Hematopoietic multipotent progenitor cell treated with erythropoietin and hydrocortisone succinate and interleukin-3 and kit ligand, for 15 days (in vitro differentiated cells): Measurements from ENCODE around the gene CTDSP2.
"Not testable (repeated sequence)": the region's sequence is repeated elsewhere in the genome, so short reads cannot be mapped to it uniquely, and the experiment has no call there.

Source experiments
- DNase-seq: peaks from one replicate; pipeline ENCODE4 v3.0.0-alpha.2; 2015; ENCODE audit warnings: low spot score

CTDSP2 gene

DNA sequence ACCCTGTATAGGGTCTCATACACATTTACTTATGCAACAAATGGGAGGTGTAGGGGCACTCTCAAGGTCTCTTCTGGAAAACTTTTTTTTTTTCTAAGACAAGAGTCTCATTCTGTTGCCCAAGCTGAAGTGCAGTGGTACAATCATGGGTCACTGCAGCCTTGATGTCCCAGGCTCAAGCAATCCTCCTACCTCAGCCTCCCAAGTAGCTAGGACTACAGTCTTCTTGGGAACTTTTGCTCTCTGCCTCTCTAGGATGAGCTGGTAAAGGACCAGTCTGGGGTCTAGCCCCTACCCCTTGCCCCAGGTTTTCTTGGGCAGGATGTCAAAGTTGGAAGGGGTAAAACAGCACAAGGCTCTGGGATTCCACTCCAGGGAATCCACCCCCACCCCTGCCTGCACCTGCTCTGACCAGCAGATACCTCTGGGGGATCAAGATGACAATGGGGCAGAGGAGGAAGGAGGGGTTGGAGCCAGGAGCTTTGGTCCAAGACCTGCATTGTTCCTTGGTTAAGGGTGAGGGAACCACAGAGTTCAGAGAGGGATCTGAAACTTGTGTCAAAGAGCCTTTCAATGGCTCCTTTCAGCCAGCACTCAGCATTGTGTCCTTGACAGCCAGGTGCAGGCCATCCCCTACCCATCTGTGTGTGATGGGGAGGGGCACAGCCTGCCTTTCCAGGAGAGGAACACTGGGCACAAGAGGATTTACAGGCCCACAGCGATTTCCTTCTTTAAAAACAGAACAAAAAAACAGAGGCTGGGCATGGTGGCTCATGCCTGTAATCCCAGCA, 12.2 kb downstream of the CTDSP2 start:
- DNase-seq = no peak

DNA sequence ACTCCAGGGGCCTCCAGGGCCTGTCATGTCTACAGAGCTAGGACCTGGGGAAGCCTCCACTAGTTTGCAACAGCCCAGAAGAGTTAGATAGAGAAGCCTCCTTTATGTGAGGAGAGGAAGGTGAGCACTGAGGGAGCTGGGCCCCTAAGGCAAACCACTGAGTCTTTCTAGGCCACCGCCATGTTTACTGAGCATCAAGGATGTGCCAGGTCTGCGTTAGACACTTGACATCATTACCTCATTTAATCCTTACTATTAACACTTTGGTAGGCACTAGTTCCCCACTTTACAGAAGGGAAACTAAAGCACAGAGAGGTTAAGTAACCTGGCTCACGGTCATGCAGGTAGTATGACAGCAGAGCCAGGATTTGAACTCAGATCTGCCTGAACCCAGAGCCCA, 12.9 kb downstream of the CTDSP2 start:
- no peak for DNase-seq

DNA sequence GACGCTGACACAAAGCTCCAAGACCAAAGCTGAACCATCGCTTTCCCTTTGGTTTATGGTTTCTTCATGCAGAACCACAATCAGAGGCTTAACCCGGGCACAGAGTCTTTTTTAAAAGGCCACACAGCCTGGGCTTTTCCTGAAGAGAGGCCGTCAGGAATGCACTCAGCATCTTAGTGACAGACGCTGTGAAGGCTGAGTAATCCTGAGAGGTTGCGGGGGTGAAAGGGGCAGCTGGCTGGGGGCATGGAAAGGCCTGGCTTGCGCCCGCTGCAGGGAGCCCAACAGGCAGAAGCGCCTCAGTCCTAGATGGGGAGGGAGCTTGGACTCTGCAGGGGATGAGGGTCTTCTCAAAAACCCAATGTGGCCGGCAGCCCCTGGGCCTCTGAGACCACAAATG, 13.6 kb downstream of the CTDSP2 start:
- no peak for DNase-seq

DNA sequence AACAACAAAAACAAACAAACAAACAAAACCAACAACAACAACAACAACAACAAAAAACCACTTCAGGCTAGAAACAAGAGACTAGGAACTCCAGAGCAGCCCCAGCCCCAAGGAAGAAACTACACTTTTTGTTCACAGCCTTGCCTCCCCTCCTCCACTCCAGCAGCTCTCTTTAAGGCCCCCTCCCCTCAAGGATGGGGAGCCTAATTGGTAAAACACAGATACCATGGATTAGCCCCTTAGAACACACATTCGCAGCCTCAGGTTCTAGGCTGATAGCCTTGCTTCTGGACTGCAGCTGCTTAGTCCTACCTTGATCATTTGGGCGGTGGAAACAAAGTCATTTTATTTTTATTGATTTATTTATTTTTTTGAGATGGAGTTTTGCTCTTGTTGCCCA, 16.1 kb downstream of the CTDSP2 start:
- DNase-seq = no peak

DNA sequence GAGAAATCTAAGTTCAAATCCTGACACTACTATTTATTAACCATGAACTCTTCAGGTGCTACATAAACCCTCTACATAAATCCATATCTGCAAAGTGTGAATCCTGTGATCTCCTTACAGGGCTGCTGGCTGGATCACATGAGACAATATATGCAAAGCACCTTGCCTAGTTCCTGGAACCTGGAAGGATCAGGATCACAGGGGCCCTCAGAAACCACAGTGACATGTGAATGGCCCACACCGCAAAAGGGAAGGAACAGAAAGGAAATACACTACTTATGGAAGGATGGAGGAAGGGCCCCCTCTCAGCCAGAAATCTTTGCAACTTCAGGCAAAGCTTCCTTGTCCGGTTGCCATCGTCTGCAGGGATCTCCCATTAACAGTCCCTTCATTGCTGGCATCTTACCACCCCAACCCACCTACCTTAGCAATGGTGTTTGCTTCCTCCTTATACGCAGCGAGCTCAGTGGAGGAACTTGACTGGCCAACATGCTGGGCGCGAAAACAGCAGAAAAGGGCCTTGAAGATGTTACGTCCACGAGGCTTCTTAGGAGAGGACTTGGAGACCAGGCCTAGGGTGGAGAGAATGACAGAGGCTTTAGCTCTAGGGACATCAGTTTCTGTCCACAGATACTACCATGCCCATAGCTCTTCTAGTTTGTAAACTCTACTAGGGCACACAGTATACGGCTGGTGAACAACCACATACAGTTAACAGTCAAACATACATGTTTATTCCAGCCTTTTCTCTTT, 17.3 kb downstream of the CTDSP2 start:
- no peak for DNase-seq

DNA sequence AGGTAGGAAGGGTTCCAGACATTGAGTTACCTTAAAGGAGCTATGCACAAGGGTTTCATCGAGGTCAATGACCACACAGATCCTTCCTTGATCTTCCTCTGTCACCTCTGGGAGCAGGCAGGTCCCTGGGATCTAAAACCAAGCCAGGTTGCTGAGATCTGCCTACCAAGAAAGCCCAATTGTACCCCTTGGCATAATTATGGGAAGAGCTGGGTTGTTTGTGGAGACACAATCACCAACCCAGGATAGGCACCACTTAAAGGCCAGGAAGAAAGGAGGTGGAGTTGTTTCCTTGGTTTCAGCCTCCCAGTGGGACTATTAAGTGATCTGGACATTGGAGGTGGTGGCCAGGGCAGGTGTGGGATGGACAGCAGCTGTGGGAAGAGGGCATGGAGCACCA, 19.6 kb downstream of the CTDSP2 start:
- DNase-seq = no peak

DNA sequence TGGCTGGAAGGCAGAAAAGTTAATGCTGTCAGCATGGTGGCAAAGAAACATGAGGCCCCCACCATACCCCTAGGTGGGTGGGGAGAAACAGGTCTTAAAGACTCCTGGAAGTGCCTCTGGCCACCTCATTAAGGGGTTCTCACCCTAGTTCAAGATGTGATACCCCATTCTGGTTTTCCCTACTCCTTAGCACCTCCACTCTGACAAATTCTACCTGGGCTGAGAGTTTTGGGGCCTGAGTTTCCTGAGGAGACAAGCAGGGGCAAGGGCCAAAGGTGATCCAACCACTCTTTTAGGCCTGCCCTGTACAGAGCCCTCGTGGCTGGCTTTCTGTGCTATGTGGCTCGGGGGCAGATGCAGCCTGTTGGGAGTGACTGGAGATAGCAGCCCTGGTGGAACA, 20.1 kb downstream of the CTDSP2 start:
- DNase-seq = no peak

DNA sequence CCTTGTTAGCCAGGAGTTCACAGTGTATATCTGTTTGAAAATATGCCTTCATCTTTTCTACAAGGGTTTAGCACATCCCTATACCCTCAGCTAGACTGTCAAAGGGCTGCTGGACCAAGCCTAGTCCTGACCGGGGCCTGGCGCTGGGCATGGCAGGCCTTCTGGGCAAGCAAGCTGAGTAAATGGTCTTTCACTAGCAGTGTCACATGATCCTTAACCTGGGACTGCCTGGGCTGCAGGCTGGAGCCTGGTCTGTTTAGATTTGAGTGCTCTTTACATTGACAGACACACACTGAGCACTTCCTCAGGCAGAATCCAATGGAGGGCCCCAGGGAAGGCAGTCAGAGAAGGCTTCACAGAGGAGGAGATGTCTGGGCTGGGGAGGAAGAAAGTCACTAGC, 21.1 kb downstream of the CTDSP2 start:
- DNase-seq = no peak

DNA sequence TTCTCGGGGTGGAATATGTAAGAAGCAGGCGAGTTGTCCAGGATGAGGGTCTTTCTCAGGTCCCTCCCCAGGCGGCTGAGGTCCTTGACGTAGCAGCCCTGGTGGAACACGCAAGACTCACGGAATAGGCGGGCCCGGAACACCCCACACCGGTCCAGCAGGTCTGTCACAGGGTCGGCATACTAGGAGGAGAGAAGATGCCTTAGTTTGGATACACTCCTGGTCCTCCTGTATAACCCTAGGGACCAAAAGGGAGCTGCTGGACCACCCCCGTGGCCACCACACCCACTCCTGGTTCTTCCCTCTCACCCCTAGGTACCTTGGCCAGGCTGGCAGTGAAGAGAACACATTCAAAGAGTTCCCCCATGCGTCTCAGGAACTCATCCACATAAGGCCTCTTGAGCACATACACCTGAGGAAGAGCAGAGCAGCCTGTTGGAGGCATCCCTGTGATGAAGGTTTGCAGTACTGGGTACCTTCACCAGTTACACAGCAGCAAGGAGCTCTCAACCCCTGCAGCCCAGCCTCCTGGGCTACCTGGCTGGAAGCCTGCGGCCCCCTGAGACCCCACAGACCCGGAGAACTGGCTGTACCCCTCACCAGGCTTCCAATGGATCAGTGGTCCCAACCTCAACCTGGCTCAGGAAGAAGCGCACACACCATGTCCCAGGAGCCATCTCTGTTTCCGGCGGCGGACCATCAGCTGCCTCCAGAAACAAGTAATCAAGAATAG, 22.5 kb downstream of the CTDSP2 start:
- no peak for DNase-seq

DNA sequence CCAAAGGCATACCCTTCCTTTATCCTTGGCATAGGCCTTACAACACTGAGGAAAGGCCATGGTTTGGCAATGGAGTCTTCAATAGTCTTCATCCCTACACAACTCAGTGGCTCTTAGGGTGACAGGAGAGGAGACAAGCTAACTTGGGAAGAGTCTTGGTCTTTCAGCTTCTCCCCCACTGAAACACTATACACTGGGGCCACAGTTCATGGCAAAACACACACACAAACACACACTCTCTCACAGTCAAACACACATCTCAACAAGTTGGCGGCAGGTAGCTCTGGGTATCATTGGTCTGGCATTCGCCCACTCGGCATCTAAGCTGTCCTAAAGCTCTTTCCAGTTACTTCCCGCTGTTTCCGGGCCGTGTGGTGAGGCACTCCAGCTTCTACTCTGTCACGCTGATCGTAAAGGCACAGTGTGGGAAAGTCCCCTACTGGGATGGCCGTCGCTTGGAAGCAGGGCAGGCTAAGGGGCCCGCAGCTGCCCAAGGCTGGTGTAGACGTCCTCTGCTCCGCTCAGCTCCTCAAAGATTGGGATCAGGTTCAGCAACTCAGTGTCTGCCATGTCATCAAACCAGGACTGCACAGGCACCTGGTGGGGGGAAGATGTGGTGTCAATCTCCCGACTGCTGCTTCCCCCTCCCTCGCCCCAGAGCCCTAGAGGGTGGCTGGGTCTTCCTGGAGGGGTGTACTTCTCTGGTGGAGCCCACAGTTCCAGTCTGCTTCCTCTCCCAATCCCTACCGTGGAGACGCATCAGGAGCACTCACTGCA, 23.2 kb downstream of the CTDSP2 start:
- no peak for DNase-seq

DNA sequence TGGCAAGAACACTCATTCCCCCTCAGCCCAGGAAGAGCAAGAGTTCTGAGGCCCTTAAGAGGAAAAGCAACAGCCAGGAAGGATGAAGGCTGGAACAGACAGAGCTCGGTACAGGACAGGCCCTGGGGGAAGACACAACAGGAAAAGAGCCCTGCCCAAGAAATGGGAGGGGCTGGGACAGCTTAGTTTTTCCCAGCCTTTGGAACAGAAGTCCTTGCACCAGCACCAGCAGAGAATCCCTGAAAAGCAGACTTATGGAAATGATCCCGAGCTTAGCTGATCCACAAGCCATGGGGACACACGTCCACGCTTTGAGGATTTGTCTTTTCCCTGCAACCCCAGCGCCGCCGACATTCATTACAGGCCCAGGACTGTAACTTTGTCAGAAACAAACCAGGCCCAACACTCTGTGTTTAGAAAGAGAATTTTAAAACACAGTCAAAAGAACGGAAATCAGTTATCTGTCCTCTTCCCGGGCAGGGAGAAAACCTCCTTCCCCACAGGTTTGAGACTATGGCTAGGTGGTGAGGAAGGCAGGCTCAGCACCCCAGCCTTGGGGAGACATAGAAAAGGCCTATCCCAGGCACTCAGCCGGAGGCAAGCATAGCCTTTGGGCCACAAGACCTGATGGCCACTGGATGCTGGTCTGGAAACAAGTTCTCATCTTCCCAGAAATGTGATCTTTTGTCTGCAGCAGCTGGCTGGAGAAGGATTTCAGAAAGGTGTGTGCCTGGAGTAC, 24.0 kb downstream of the CTDSP2 start:
- DNase-seq = no peak

DNA sequence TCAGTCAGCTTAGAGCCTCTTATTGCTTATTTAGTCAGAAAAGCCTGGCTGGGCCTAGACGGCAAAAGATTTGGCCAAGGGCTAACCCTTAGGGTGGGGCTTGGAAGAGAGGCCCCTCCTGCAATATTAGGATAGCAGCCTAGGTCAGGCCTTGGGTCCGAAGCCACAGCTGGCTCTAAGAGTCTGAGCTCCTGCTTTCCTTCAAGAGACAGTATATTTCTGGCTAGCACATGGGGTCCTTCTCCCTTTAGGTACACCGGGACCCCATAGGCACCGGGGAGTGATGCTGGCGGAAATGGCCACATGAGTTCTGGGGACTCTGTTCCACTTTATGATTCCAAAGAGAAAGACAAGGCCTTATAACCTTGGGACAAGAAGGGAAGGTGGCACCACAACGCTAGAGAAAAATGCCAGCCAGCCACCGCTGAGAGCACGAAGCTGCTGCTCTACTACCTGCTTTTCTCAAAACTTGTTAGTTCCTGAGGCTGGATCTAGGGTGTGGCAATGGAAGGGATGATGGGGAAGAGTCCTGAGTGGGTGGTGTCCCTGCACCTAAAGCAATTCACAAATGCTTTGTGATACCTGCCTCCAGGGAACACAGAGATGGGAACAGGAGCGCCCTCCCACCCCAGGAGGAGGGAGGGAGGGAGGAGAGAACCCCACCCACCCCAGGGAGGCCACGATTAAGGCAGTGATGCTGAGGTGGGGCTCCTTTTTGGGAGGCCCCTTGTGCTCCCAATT, 24.9 kb downstream of the CTDSP2 start:
- DNase-seq = no peak

DNA sequence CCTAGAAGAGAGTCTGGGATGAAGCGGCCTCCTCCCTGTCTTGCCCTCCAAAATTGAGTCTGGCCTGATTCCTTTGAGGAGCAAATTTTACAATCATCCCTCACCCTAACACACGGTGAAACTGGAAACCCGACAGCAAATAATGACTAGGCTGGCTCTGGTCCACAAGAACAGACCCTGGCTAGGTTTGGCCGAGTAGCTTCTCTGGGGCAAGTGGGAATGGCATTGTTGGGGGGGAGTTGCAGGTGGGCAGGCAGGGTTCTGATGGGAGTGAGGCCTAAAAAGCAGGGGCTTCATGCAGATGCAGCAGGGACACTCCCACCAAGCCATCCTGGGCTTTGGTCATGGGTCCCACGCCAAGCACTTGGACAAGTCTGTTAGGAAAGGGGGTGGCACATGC, 25.5 kb downstream of the CTDSP2 start:
- not testable (repeated sequence) for DNase-seq

DNA sequence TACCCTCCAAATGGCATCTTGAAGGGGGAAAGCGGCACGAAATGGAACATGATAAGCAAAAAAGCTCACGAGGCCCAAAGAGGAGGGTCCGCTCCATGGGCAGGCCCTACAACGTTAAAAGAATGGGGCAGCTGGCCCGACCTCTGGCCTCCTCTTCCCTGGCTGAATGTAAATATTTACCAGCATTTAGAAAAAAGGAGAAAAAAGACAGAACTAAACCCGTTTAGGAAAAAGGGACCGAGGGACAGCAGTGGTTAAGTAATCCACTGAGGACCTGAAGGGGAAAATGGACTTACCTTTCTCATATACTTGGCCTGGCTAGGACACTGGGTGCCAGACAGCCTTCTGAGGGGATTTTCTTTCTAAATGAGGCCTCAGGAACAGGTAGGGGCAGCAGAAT, 26.4 kb downstream of the CTDSP2 start:
- DNase-seq = not testable (repeated sequence)

DNA sequence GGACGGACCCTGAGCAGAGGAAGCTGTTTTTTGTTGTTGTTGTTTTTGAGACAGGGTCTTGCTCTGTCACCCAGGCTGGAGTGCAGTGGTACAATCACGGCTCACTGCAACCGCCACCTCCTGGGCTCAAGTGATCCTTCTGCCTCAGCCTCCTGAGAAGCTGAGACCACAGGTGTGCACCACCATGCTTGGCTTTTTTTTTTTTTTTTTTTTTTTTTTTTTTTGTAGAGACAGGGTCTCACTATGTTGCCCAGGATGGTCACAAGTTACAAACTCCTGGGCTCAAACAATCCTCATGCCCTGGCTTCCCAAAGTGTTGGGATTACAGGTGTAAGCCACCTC, 28.6 kb downstream of the CTDSP2 start:
- DNase-seq = not testable (repeated sequence)

DNA sequence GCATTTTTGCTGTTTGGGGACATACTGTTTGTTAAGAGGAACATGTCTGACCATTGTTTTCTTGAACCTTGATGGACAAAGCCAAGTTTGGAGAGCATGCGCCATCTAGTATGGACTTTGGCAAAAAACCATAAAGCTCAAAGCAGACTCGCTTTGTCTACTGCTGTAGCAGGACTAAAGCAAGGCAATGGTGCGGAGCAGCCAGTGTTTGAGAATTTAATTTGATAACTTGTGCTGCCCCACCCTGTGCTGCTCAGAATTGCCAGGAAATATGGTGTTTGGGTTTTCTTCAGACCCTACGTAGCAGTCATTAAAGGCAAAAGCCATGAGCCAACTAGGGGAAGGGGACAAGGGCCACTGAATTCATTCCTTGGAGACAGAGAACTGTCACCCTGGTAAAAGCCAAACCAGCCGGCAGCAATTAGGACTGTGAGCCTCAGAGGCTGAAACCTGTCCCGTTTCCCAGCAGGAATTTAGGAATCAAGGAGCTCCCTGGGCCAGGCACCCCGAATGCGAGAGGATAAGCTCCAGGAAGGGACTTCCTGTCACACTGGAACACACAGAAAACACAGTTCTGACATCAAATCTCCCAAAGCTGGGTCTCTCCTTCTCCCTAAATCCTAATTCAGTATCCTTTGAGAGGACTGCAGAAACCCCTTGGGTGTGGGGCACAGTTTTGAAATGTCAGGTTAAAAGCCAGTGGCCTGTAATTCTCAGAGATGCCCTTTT, 29.1 kb downstream of the CTDSP2 start:
- no peak for DNase-seq

DNA sequence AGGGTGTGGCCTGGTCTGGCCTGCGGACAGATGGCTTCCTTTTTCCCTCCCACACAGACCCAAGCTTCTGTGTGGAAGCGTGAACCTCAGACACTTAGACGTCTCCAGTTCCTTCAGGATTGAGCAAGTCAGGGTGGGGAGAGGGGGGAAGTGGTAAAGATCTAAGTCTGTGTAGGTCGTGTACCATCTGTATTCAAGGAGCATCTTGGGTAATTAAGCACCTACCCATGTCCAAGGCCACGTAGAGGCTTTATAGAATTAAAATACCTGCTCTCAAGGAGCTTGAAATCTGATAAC, 29.7 kb downstream of the CTDSP2 start:
- DNase-seq = no peak

DNA sequence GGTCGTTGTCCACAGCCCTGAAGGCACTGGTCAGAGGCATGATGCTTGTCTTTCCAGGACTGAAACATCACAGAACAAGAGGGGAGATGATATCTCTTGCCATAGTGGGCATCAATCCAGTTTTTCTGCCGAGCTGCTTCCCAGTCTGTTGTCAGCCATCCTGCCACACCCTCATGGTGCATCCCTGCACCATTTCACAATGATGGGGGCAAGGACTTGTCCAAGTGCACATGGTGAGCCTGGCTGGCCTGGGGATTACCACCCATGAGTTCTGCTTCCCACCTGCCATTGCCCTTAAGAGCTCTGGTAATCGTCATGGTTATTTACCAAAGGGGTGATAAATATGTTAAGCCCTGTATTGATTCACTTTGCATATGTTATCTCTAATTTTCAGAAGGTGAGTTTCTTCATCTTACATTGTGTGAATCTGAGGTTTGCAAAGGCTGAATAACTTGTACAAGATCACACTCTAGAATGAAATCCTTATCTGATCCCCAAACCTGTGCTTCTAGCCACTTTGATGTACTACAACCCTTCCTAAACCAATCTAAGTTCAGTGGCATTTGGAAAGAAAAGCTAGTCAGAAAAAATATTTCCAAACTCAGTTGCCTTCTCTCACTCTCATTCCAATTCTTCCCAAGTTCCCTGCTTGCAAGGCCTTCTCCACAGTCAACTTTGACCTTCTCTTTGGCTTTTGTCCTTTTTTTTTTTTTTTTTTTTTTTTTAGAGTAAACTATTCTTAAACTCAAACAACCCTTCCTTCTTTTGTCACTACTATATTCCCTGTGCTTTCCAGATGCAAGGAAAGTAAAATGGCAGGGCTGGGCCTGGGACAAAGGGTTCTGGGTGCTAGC, 30.3 kb downstream of the CTDSP2 start:
- no peak for DNase-seq
